ENCODE data around the gene FAM83D.

Gene FAM83D

GRCh38 chr20:38961530-38962043 is 35.4 kb downstream of the FAM83D start:
- peak overlapping the region; percentile 74 for H3K9ac ChIP-seq (ENCODE audit: low read length)
- H3K4me1 ChIP-seq (ENCODE audit: low read length) = peaks cover 18% of the 10 kb centered on the region
- no peaks in the 10 kb centered on the region for H3K27me3 ChIP-seq (ENCODE audit: low read depth, low read length)
- H4K20me1 ChIP-seq (ENCODE audit: insufficient read depth, low read length) = no peaks in the 10 kb centered on the region
- peaks cover 52% of the 10 kb centered on the region for H3K79me2 ChIP-seq (ENCODE audit: low read length)
- H3K36me3 ChIP-seq (replicated peaks; ENCODE audit: low read depth, low read length) = peaks cover 18% of the 10 kb centered on the region
- peak overlapping the region; percentile 59 for H3K27ac ChIP-seq (ENCODE audit: low read length)
- H3K4me3 ChIP-seq (ENCODE audit: low read length) = peak overlapping the region; percentile 82
- H2AFZ ChIP-seq (ENCODE audit: low read depth, low read length) = peak overlapping the region; percentile 41
- no peaks in the 10 kb centered on the region for H3K9me3 ChIP-seq (ENCODE audit: insufficient read depth, low read length)
- H3K4me2 ChIP-seq (ENCODE audit: low read length) = peak overlapping the region; percentile 90
- TF ChIP-seq EZH2phosphoT487 (IDR thresholded peaks at IDR 0.05; ENCODE audit: low read depth) = no peak
- TF ChIP-seq, protein P1, sequence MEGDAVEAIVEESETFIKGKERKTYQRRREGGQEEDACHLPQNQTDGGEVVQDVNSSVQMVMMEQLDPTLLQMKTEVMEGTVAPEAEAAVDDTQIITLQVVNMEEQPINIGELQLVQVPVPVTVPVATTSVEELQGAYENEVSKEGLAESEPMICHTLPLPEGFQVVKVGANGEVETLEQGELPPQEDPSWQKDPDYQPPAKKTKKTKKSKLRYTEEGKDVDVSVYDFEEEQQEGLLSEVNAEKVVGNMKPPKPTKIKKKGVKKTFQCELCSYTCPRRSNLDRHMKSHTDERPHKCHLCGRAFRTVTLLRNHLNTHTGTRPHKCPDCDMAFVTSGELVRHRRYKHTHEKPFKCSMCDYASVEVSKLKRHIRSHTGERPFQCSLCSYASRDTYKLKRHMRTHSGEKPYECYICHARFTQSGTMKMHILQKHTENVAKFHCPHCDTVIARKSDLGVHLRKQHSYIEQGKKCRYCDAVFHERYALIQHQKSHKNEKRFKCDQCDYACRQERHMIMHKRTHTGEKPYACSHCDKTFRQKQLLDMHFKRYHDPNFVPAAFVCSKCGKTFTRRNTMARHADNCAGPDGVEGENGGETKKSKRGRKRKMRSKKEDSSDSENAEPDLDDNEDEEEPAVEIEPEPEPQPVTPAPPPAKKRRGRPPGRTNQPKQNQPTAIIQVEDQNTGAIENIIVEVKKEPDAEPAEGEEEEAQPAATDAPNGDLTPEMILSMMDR (IDR thresholded peaks at IDR 0.05; ENCODE audit: low read depth, low read length) = no peak

DNA sequence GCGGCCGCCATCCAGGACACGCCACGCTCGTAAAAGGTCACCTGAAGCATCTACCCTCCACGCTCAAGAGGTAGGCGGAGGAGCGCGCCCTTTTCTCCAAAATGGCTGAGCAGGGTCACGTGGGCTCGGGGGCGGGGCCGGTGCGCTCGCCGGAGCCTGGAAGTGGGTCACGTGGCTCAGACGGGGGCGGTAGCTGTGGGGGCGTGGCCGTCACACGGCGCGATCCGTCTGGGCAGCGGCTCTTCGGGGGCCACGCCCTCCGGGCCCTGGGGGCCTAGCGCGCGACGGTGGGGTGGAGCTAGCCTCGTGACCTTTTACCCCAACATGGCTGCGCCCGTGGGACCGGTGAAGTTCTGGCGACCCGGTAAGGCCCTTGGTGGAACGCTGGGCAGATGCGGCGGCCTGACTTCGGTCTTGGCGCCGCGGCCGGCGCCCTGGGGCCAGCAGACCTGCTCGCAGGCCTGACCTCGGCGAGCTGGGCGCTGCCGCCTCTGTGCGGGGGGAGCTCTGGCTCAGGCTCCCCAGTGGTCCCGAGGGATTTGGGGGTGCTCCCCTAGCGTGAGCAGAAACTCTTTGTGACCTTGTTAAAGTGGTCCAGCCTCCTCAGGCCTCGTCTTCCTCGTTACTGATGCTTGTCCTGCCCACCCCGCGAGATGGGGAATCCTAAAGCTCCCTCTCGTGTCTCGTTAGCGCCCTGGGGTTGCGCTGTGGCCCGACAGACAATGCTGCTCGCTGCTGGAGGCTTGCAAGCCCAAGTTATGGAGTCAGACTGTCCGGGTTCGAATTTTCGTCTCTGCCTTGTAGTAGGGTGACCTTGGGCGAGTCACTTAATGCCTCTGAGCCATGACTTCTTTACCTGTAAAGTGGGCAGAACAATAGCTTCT is 36.1 kb downstream of the FAM83D start, which contains the start of gene DHX35:
Gene DHX35, plus strand, starts transcription at position 301 of the 884 bp plus-strand sequence. Its CDS starts 24 bp downstream, at position 325.
- Histone ChIP-seq H3K9me3 (ENCODE audit: insufficient read depth, low read length) (no peaks in the 10 kb centered on the region), H3K36me3 (replicated peaks; ENCODE audit: low read depth, low read length) (peaks cover 18% of the 10 kb centered on the region), H3K79me2 (ENCODE audit: low read length) (peaks cover 59% of the 10 kb centered on the region), H2AFZ (ENCODE audit: low read depth, low read length) (peak within 1 kb of the TSS; percentile 59), H3K9ac (ENCODE audit: low read length) (peak within 1 kb of the TSS; percentile 79), H3K4me2 (ENCODE audit: low read length) (peak within 1 kb of the TSS; percentile 90), H3K4me1 (ENCODE audit: low read length) (peaks cover 18% of the 10 kb centered on the region), H4K20me1 (ENCODE audit: insufficient read depth, low read length) (no peaks in the 10 kb centered on the region), H3K4me3 (ENCODE audit: low read length) (peak within 1 kb of the TSS; percentile 82), H3K27ac (ENCODE audit: low read length) (peak within 1 kb of the TSS; percentile 75), H3K27me3 (ENCODE audit: low read depth, low read length) (no peaks in the 10 kb centered on the region)
- TF ChIP-seq, protein P1 (IDR thresholded peaks at IDR 0.05; ENCODE audit: low read depth, low read length) = peak; percentile 69
- no peak for TF ChIP-seq EZH2phosphoT487 (IDR thresholded peaks at IDR 0.05; ENCODE audit: low read depth)

DNA sequence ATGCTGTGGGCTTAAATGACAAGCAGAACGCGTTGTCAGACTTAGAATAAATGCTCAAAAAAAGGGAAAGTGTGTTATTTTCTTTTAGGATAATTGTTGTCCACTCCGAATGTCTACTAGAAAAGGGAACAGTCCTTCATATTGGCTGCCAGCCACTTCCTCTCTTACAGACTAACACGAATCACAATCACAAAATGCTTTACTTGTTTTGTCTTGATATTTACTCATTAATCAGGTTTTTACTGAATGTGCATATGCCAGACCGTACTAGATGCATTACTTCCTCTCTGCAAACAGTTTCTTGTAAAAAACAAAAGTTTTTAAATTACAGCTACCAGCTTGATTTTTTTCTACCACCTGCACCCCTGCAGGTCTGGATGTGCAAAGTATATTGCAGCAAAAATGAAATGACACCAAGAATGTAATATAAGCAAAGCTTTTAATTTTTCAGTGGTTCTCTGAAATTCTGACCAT is 36.7 kb downstream of the FAM83D start:
- H3K4me1 ChIP-seq (ENCODE audit: low read length) = peaks cover 18% of the 10 kb centered on the region
- H3K4me3 ChIP-seq (ENCODE audit: low read length) = peak overlapping the region; percentile 82
- H3K9me3 ChIP-seq (ENCODE audit: insufficient read depth, low read length) = no peaks in the 10 kb centered on the region
- peaks cover 66% of the 10 kb centered on the region for H3K79me2 ChIP-seq (ENCODE audit: low read length)
- H3K36me3 ChIP-seq (replicated peaks; ENCODE audit: low read depth, low read length) = peaks cover 14% of the 10 kb centered on the region
- H2AFZ ChIP-seq (ENCODE audit: low read depth, low read length) = peak overlapping the region; percentile 59
- no peaks in the 10 kb centered on the region for H4K20me1 ChIP-seq (ENCODE audit: insufficient read depth, low read length)
- no peaks in the 10 kb centered on the region for H3K27me3 ChIP-seq (ENCODE audit: low read depth, low read length)
- TF ChIP-seq EZH2phosphoT487 (IDR thresholded peaks at IDR 0.05; ENCODE audit: low read depth) = no peak
- TF ChIP-seq, protein P1 (IDR thresholded peaks at IDR 0.05; ENCODE audit: low read depth, low read length) = no peak
- H3K9ac ChIP-seq (ENCODE audit: low read length) = peak overlapping the region; percentile 79
- H3K4me2 ChIP-seq (ENCODE audit: low read length) = peak overlapping the region; percentile 75
- peak overlapping the region; percentile 75 for H3K27ac ChIP-seq (ENCODE audit: low read length)

DNA sequence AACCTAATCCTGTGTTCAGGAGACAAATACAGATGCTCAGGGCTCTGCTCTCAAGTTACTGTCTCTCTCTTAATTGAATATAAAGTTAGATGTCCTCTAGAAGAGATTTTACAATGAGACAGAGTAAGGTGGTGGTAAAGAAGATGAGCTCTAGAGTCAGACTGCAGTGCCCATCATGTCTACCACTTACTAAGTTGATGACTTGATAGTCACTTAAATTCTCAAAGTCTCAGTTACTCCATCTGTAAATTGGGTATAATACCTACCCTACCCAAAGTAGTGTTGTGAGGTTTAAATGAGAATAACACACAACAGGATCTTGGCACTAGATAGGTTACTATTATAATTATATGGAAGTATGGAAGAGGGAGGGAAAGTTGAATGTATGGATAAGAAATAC is 37.5 kb downstream of the FAM83D start:
- Histone ChIP-seq H3K27ac (ENCODE audit: low read length) (no peak overlapping the region), H3K4me1 (ENCODE audit: low read length) (peaks cover 18% of the 10 kb centered on the region), H4K20me1 (ENCODE audit: insufficient read depth, low read length) (no peaks in the 10 kb centered on the region), H3K9ac (ENCODE audit: low read length) (no peak overlapping the region), H3K79me2 (ENCODE audit: low read length) (peaks cover 69% of the 10 kb centered on the region), H3K36me3 (replicated peaks; ENCODE audit: low read depth, low read length) (peaks cover 14% of the 10 kb centered on the region), H3K27me3 (ENCODE audit: low read depth, low read length) (no peaks in the 10 kb centered on the region), H2AFZ (ENCODE audit: low read depth, low read length) (no peak overlapping the region), H3K9me3 (ENCODE audit: insufficient read depth, low read length) (no peaks in the 10 kb centered on the region), H3K4me3 (ENCODE audit: low read length) (peak overlapping the region; percentile 82; the same call in 1 of the 2 replicates), H3K4me2 (ENCODE audit: low read length) (peak overlapping the region; percentile 75)
- TF ChIP-seq, protein P1 (IDR thresholded peaks at IDR 0.05; ENCODE audit: low read depth, low read length) = no peak
- TF ChIP-seq EZH2phosphoT487 (IDR thresholded peaks at IDR 0.05; ENCODE audit: low read depth) = no peak

Data from OCI-LY3 (cell line).